ENCODE measurements around the gene FOXK1.

DNA sequence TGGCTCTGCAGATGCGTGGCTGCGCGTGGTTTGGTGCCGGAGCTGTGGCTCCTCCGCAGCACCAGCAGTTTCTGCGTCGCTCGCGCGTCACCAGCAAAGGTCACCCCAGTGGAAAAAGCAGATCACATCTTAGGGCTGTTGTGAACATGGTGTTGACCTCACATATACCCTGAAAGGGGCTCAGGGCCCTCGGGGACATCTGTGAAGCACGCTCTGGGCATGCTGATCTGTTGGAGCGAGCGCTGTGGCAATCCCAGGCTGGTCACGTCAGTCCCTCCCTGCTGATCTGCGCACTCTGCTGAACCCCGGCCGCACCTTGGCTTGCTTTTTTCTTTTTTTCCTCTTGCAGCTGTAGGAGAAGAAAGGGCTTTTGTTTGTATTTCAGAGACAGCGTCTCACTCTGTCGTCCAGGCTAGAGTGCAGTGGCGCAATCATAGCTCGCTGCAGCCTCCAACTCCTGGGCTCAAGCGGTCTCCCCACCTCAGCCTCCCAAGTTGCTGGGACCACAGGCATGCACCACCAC, 60.0 kb downstream of the FOXK1 start:
- TF ChIP-seq, protein P1, sequence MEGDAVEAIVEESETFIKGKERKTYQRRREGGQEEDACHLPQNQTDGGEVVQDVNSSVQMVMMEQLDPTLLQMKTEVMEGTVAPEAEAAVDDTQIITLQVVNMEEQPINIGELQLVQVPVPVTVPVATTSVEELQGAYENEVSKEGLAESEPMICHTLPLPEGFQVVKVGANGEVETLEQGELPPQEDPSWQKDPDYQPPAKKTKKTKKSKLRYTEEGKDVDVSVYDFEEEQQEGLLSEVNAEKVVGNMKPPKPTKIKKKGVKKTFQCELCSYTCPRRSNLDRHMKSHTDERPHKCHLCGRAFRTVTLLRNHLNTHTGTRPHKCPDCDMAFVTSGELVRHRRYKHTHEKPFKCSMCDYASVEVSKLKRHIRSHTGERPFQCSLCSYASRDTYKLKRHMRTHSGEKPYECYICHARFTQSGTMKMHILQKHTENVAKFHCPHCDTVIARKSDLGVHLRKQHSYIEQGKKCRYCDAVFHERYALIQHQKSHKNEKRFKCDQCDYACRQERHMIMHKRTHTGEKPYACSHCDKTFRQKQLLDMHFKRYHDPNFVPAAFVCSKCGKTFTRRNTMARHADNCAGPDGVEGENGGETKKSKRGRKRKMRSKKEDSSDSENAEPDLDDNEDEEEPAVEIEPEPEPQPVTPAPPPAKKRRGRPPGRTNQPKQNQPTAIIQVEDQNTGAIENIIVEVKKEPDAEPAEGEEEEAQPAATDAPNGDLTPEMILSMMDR (IDR thresholded peaks at IDR 0.05; ENCODE audit: low read depth, low read length): no peak
- TF ChIP-seq EZH2phosphoT487 (IDR thresholded peaks at IDR 0.05; ENCODE audit: low read depth): no peak
